ENCODE data around the gene MCTP1. TPM values are rescaled to one million over a fixed set of nuclear protein-coding genes. Genes with fewer than 3 reads are reported as not detected.

The MCTP1 gene
- total and polyA plus RNA-seq, 2 of the 13 experiments (the other 11 are each of a cell fraction or from before 2014, with no cell fraction given): 0.15 to 0.48 TPM

DNA sequence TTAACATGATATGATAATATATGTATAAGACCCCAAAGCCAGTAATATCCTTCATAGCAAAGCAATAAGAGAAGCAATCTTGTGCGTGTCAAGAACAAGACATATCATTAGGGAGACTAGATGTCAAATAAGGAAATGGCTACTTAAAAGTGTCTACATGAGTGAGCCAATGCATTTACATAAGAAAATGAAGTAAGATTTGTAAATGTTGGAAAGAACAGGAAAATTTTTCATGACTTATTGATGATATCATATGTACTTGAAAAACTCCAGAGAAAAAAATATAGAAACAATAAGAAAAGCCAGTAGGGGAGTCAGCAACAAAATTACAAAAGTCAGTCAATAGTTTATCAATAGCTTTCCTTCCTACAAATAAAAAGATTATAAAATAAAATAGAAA, 13.8 kb upstream of the MCTP1 start:
- H3K9ac ChIP-seq (ENCODE audit: insufficient read depth, low read depth, low read length): no peak overlapping the region
- H3K4me3 ChIP-seq (replicated peaks in 1 of 3; ENCODE audit: insufficient read depth in 1 of 3, low read depth in 2 of 3, low read length in 3 of 3): no peak overlapping the region
- no peak overlapping the region for H3K27ac ChIP-seq (ENCODE audit: extremely low read length, insufficient read depth, low read length)
- intact Hi-C loops (cut with micrococcal nuclease; ENCODE audit: unreplicated experiment): no loop called here
- ChIA-PET CTCF (ENCODE audit: low intra/inter-chr PET ratio, low total read pairs) (no interaction called here), POLR2A (no interaction called here)
- ATAC-seq: no peak
- in situ Hi-C loops (cut with HindIII; ENCODE audit: extremely low pct_ligation_motif_present, low pct_unique_long_range_greater_than_20kb): loop anchor here (25.0 kb wide), 1 partner anchor 539 kb away; no protein-coding TSS in a partner anchor
- no peaks in the 10 kb centered on the region for H3K4me1 ChIP-seq (ENCODE audit: insufficient read depth, low read length)
- H3K79me2 ChIP-seq (ENCODE audit: insufficient read depth, low read length): no peaks in the 10 kb centered on the region
- 0% methylated on average over 1 of the region's 1 CpG for WGBS (ENCODE audit: low lambda C conversion rate)
- H3K9me3 ChIP-seq (ENCODE audit: low read length): no peaks in the 10 kb centered on the region
- H2AFZ ChIP-seq (ENCODE audit: low read length): no peak overlapping the region
- H3K27me3 ChIP-seq (ENCODE audit: control insufficient read depth in 1 of 2, insufficient read depth in 2 of 2, low read length in 2 of 2): peaks cover 0 to 2% of the 10 kb centered on the region in 2 experiments; a peak in 1 of 5 replicates
- no TSS peak for BruUV-seq (replicated peaks)
- no peaks in the 10 kb centered on the region for H3K36me3 ChIP-seq (replicated peaks in 1 of 2; ENCODE audit: control insufficient read depth in 1 of 2, insufficient read depth in 2 of 2, low read length in 2 of 2)
- no peak for FAIRE-seq
- TF ChIP-seq ZNF207 (IDR thresholded peaks at IDR 0.05; ENCODE audit: borderline replicate concordance) (no peak), ZNF180 (CRISPR knock-in tag; IDR thresholded peaks at IDR 0.05; ENCODE audit: borderline replicate concordance, low read depth) (no peak), ZNF772 (CRISPR knock-in tag; IDR thresholded peaks at IDR 0.05) (no peak), RAD51 (IDR thresholded peaks at IDR 0.05; ENCODE audit: borderline replicate concordance) (no peak), SRSF9 (IDR thresholded peaks at IDR 0.05; ENCODE audit: borderline replicate concordance, insufficient read depth, low read depth, low read length, poor library complexity, severe bottlenecking) (no peak), FOXP1 (IDR thresholded peaks at IDR 0.05) (no peak), FOXP1 (CRISPR knock-in tag; IDR thresholded peaks at IDR 0.05) (no peak)
- TF ChIP-seq, protein P1, sequence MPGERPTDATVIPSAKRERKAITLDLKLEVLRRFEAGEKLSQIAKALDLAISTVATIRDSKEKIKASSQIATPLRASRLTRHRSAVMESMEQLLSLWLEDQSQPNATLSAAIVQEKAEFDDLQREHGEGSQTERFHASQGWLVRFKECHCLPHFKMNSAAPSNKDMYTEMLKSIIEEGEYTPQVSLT (CRISPR knock-in tag; IDR thresholded peaks at IDR 0.05; ENCODE audit: borderline replicate concordance, low read depth): no peak
- TF ChIP-seq, protein P2, sequence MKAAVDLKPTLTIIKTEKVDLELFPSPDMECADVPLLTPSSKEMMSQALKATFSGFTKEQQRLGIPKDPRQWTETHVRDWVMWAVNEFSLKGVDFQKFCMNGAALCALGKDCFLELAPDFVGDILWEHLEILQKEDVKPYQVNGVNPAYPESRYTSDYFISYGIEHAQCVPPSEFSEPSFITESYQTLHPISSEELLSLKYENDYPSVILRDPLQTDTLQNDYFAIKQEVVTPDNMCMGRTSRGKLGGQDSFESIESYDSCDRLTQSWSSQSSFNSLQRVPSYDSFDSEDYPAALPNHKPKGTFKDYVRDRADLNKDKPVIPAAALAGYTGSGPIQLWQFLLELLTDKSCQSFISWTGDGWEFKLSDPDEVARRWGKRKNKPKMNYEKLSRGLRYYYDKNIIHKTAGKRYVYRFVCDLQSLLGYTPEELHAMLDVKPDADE (CRISPR knock-in tag; IDR thresholded peaks at IDR 0.05): no peak
- no peaks in the 10 kb centered on the region for H4K20me1 ChIP-seq (ENCODE audit: insufficient read depth, low read length)
- no peak for DNase-seq (ENCODE audit: low spot score)
- H3K4me2 ChIP-seq (ENCODE audit: low read depth, low read length): no peak overlapping the region
